DMS 273 (cell line): Measurements from ENCODE around the gene CYYR1.
A peak's percentile ranks its signal among the peaks of the same experiment; 100 is the strongest.

Source experiments
- DNase-seq: peaks from one replicate; lab custom pipeline; 2025; ENCODE audit not compliant: unreplicated experiment; lab: John Stamatoyannopoulos, UW

Gene CYYR1

DNA sequence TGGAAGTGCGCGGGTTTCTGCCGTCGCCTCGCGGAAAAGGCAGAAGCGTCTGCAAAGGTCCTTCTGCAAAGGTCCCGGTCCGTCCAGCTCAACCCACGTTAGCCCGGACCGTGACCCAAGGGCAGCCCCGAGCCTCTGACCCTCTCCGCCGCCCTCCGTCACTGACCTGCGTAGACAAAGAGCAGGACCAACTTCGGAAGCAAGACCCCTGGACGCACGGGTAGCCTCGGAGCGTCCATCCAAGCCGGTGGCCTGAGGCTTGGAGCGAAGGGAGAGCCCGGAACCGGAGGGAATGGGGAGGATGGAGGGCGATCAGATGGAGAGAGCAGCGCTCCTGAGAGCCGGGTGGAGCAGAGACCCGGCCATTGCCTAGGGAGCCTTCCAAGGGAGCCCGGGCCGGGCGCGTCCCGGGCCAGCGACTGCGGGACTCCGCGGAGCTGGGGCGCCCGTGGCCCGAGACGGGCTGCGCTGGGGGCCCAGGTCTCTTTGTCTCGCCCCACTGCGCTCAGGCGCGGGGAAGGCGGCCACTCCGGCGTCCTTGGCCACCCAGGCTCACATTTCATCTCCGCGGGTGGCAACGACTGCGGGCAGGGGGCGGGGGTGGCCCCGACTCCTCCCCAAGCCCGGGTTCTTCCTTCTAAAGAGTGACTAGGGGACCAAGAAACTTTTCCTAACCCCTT, at the start of gene CYYR1:
Gene CYYR1 (minus strand): TSS at position 585 of the 680 bp plus-strand sequence. CDS start 346 bp downstream, at position 239.
- DNase-seq: peak; percentile 58

GRCh38 chr21:26617176-26617575, 44.1 kb upstream of the CYYR1 start:
- DNase-seq: no peak

GRCh38 chr21:26614251-26614650, 41.2 kb upstream of the CYYR1 start:
- no peak for DNase-seq

- no peak for DNase-seq
Measured at GRCh38 chr21:26599261-26599660, 26.2 kb upstream of the CYYR1 start.

GRCh38 chr21:26597981-26598380, 24.9 kb upstream of the CYYR1 start:
- DNase-seq: no peak

GRCh38 chr21:26597031-26597430, 23.9 kb upstream of the CYYR1 start:
- no peak for DNase-seq

DNA sequence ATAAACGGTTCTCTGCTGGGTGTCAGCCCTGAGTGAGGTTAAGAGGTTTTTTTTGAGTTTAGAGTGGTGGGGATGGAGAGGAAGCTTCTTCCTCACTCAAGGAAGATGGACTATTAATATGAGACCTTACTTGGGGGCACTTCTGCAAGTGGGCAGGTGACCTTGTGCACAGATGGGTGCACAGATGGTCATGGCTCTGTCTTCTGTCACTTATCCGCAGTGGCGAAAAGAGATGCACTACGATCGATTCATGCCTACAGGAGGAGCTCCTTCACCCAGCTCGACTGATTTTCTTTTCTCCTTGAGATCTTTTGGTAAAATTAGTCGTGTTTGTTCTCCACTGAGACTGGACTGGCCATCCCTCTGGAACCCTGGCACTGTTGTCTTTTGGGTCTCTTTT, 22.9 kb upstream of the CYYR1 start:
- peak; percentile 8 for DNase-seq

DNA sequence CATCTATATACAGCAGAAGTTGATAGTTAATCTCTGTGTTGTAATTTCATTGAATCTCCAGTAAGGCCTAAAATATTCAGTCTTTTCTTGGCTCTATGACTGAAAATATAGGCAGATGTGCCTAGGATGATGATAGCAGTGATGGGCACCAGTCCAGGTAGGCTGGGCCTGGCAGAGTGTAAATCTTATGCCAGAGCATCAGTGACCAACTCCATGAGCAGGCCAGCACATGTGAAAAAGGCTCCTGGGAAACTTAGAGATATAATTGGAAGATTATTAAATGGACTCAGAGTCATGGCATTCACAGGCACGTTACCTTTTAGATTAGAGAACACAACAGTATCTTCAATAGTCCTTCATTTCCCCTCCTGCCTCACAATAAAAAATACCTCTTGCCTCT, 20.7 kb upstream of the CYYR1 start:
- peak; percentile 2 for DNase-seq

- DNase-seq: no peak
Measured at GRCh38 chr21:26591543-26591942, 18.5 kb upstream of the CYYR1 start.

DNA sequence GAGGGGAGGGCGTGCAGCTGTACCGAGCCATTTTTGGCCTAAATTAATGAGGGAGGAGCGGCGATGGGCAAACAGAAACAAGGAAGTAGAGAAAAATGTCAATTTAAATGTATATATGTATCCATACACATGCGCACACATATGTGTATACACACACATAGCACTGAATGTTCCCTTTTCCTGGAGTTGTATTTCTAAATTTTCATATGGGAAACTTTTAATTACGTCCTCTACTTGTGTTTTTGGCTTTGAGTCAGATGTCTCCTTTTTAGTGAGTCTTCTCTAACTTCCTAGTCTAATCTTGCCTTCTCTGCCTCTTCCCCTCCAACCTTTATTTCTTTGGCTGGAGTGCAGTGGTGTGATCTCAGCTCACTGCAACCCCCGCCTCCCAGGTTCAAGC, 15.4 kb upstream of the CYYR1 start:
- no peak for DNase-seq

DNA sequence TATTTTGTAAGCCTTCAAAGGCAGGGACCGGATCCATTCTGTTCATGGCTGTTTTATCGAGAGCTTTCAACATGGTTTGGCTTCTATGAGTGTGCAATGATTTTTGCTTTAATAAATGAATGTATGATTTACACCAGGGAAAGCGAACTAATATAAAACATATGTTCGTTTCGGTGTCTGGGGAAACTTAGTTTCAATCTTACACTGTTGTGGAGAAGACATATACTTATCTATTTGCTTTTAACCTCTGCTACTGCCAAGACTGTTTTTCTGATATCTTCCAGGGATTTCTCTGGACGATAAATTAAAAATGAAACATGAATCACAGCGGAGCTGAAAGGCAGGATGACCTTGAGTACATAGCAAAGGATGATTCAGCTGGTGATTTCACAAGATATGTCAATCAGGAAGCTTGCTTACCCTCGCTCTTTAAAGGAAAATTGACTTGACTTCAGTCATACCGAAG, 14.7 kb upstream of the CYYR1 start:
- no peak for DNase-seq

DNA sequence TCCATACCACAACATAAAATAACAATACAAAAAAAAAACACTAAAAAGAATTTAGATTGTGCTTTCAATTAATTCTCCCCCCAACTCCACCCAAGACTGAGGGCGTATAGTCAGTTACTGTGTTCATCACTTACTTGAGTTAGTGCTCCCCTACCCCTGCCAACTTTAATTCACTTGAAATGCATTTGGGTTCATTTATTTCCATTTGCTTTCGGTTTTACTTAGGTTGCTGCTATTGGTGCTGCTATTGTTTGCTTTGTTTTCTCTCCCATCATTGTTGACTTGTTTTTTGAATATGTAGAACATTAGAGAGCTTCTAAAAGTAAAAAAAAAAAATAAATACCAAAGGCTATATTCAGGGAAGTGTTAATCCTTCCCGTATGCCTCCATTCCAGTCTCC, 10.7 kb upstream of the CYYR1 start:
- no peak for DNase-seq

DNA sequence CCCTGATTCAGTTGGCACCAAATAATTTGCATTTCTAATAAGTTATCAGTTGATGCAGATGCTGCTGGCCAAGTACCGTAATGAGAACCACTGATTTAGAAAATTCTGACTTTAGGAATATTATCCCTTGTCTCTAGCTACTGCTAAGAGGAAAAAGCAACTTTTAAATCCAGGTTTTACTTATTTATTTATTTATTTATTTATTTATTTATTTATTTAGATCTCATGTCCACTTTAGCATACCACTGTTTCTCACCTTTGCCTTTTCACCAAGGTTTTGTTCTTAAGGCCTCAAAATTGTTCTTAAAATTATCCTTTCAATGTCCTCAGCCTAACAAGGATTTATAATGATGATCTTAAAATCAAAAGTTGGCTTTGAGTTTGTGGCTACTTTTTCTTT, 8.7 kb upstream of the CYYR1 start:
- DNase-seq: no peak

- peak; percentile 48 for DNase-seq
Measured at GRCh38 chr21:26572076-26572701, 897 bp downstream of the CYYR1 start.

- no peak for DNase-seq
Measured at GRCh38 chr21:26570203-26570602, 2.9 kb downstream of the CYYR1 start.

DNA sequence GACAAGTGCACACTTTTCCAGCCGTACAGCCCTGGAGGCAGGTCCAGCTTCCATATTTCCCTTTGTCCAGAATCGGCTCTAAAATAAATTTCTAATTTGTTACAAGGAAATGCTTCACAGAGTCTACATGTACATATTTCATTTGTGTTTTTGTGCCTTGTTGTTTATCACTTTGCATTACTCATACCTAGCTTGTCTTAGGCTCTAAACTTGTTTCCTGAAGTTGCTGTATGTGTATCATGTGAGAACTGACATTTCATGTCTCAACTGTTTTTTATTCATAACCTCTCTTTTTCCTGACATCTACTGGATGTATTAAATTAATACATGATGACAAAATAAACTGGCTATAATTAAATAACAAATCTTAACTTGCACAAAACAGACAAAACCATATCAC, 7.5 kb downstream of the CYYR1 start:
- no peak for DNase-seq

- DNase-seq: no peak
Measured at GRCh38 chr21:26565111-26565510, 8.0 kb downstream of the CYYR1 start.

GRCh38 chr21:26563856-26564503, 9.1 kb downstream of the CYYR1 start:
- DNase-seq: no peak

DNA sequence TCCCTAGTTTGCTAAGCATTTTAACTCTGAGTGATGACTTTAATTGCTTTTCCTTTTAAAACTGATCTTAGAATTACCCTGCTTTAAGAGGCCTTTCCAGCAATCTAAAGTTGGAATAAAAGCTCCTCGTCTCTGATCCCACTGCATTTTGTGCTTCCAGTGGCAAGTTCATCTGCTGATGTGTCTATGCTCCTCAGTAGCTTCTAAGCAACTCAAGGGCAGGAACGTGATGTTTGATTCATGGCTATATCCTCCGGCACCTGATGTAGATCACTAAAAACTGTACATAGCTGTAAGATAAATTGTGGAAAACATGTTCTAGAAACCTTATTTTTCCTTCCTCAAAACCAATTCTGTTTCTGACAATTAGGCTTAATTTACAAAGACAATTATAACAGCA, 12.5 kb downstream of the CYYR1 start:
- DNase-seq: no peak

DNA sequence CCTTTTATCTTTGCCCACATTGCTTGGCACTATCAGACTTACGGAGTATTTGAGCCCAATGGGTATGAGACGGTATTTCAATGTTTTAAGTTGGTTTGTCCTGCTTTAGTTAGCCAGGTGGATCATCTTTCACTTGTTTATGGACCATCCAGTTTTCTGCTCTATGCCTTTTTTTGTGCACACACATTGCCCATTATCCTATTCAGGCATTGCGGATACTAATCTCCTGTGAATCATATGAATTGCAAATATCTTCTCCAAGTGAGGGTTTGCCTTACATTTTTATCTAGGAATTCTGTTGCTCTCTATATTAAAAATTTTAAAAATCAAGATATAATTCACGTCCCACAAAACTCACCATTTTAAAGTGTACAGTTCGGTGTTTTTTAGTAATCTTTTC, 14.0 kb downstream of the CYYR1 start:
- no peak for DNase-seq

DNA sequence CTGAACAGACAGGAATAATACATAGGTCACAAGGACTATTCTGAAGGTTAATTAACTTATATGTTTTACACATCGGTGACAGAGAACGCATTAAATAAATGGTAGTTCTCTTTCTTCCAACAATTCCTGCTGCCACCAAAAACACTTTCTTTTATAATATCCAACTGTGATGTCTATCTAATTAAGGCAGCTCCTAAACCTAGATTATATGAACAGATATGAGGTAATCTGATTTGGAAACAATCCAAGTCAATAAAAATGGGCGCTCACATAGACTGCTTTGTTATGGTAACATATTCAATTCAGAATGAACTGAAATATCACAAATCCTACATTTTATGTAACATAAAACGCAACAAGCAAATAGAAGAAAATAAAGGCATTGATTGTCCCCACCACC, 16.0 kb downstream of the CYYR1 start:
- no peak for DNase-seq

- DNase-seq: no peak
Measured at GRCh38 chr21:26555540-26556146, 17.4 kb downstream of the CYYR1 start.
